Parathyroid adenoma (tissue), 2 donors: ENCODE measurements around the gene ANP32E.

Experiments
- H2AFZ ChIP-seq: fragments of 300-600 bp; sonication (generic); one replicate; pipeline ENCODE4 v1.7.0; 2017; ENCODE audit warnings: antibody characterized with exemption, mild to moderate bottlenecking
- H3K27ac ChIP-seq: fragments of 300-600 bp; sonication (generic); one replicate; pipeline ENCODE4 v1.7.0; 2017
- H3K27me3 ChIP-seq: fragments of 300-600 bp; sonication (generic); one replicate; pipeline ENCODE4 v1.7.0; 2017; ENCODE audit warnings: low read length; ENCODE audit not compliant: control insufficient read depth, insufficient read depth
- H3K36me3 ChIP-seq: fragments of 300-600 bp; sonication (generic); one replicate; pipeline ENCODE4 v1.7.0; 2017; ENCODE audit warnings: low read length; ENCODE audit not compliant: control insufficient read depth, insufficient read depth
- H3K4me1 ChIP-seq: fragments of 300-600 bp; sonication (generic); one replicate; pipeline ENCODE4 v1.7.0; 2017; ENCODE audit warnings: control low read depth
- H3K4me2 ChIP-seq: fragments of 300-600 bp; sonication (generic); one replicate; pipeline ENCODE4 v1.7.0; 2017; ENCODE audit warnings: low read length
- H3K4me3 ChIP-seq: fragments of 300-600 bp; sonication (generic); one replicate; pipeline ENCODE4 v1.7.0; 2017; ENCODE audit warnings: low read depth, low read length
- H3K79me2 ChIP-seq: fragments of 300-600 bp; sonication (generic); one replicate; pipeline ENCODE4 v1.7.0; 2017; ENCODE audit warnings: control low read depth
- H3K9ac ChIP-seq: fragments of 300-600 bp; sonication (generic); one replicate; pipeline ENCODE4 v1.7.0; 2017; ENCODE audit warnings: mild to moderate bottlenecking
- H3K9me3 ChIP-seq: fragments of 300-600 bp; sonication (generic); one replicate; pipeline ENCODE4 v1.7.0; 2017; ENCODE audit warnings: low read length; ENCODE audit not compliant: control insufficient read depth
- CTCF ChIP-seq: fragments of 300-600 bp; sonication (generic); IDR thresholded peaks from one replicate; pipeline ENCODE4 v1.7.0; 2017; ENCODE audit warnings: antibody characterized with exemption, mild to moderate bottlenecking
- donor health status: primary hyperparathyroidism.

Gene ANP32E

GRCh38 chr1:150171801-150172200 lies 64.1 kb downstream of the ANP32E start:
- H3K79me2 ChIP-seq, result no peaks in the 10 kb centered on the region
- H2AFZ ChIP-seq, result no peak overlapping the region
- H3K4me1 ChIP-seq, result no peaks in the 10 kb centered on the region
- H3K9ac ChIP-seq, result no peak overlapping the region
- H3K9me3 ChIP-seq, result no peaks in the 10 kb centered on the region
- no peak overlapping the region for H3K4me3 ChIP-seq
- H3K27me3 ChIP-seq, result no peaks in the 10 kb centered on the region
- no peak overlapping the region for H3K4me2 ChIP-seq
- H3K27ac ChIP-seq, result no peak overlapping the region
- TF ChIP-seq CTCF, result no peak
- no peaks in the 10 kb centered on the region for H3K36me3 ChIP-seq

GRCh38 chr1:150168960-150169601 lies 66.8 kb downstream of the ANP32E start:
- no peak overlapping the region for H3K4me3 ChIP-seq
- TF ChIP-seq CTCF, result peak; percentile 66
- no peak overlapping the region for H3K9ac ChIP-seq
- H3K4me1 ChIP-seq, result no peaks in the 10 kb centered on the region
- H3K4me2 ChIP-seq, result no peak overlapping the region
- no peaks in the 10 kb centered on the region for H3K27me3 ChIP-seq
- no peaks in the 10 kb centered on the region for H3K36me3 ChIP-seq
- H3K79me2 ChIP-seq, result no peaks in the 10 kb centered on the region
- no peak overlapping the region for H3K27ac ChIP-seq
- no peak overlapping the region for H2AFZ ChIP-seq
- no peaks in the 10 kb centered on the region for H3K9me3 ChIP-seq
